Keratinocyte (primary cell): ENCODE data around the gene CEP164. TPM values are rescaled to one million over a fixed set of nuclear protein-coding genes. Genes with fewer than 3 reads are reported as not detected.

Experiments
- DNase-seq: peaks from one replicate; pipeline ENCODE4 v3.0.0-alpha.2; 2011; ENCODE audit warnings: low read depth, missing footprints, low spot score
- FAIRE-seq: peaks from 2 replicates; lab custom pipeline; 2011; peaks lifted over from hg19 to GRCh38; lab: Jason Lieb, UNC
- H2AFZ ChIP-seq: 2 replicates; pipeline ENCODE4 v1.6.0; 2012; ENCODE audit warnings: low read length, control low read depth, inconsistent platforms; ENCODE audit not compliant: control insufficient read depth
- H3K27ac ChIP-seq: 2 replicates; pipeline ENCODE4 v1.5.1; 2011; ENCODE audit warnings: low read length; ENCODE audit not compliant: control insufficient read depth, insufficient read depth
- H3K27me3 ChIP-seq: 3 replicates; pipeline ENCODE4 v1.6.0; 2011; ENCODE audit warnings: low read length; ENCODE audit not compliant: control insufficient read depth, insufficient read depth; ENCODE audit errors: extremely low read depth
- H3K36me3 ChIP-seq, 2 experiments: 2 replicates in 1 of 2; 3 replicates in 1 of 2; pipeline ENCODE4 v1.5.1; 2011; ENCODE audit warnings: low read length in 2 of 2, mild to moderate bottlenecking in 1 of 2; ENCODE audit not compliant: control insufficient read depth in 2 of 2, insufficient read depth in 2 of 2; ENCODE audit errors: extremely low read depth in 1 of 2
- H3K4me1 ChIP-seq: 3 replicates; pipeline ENCODE4 v1.5.1; 2011; ENCODE audit warnings: low read length; ENCODE audit not compliant: control insufficient read depth, insufficient read depth; ENCODE audit errors: extremely low read depth
- H3K4me2 ChIP-seq: 3 replicates; pipeline ENCODE4 v1.6.0; 2011; ENCODE audit warnings: low read depth, low read length; ENCODE audit not compliant: control insufficient read depth, insufficient read depth; ENCODE audit errors: extremely low read depth
- H3K4me3 ChIP-seq, 3 experiments: fragments of 200-600 bp in 1 of 3; sonication (generic) in 1 of 3; 2 replicates in 2 of 3; 3 replicates in 1 of 3; pipeline ENCODE4 v1.5.1; 2011 to 2016; ENCODE audit warnings: low read length in 3 of 3, mild to moderate bottlenecking in 3 of 3, control low read depth in 2 of 3, inconsistent platforms in 1 of 3, low read depth in 1 of 3, mixed read lengths in 1 of 3, mixed run types in 1 of 3, moderate library complexity in 1 of 3; ENCODE audit not compliant: control insufficient read depth in 2 of 3, insufficient read depth in 2 of 3; ENCODE audit errors: extremely low read depth in 1 of 3
- H3K79me2 ChIP-seq: 2 replicates; pipeline ENCODE4 v1.6.0; 2012; ENCODE audit warnings: low read length; ENCODE audit not compliant: control insufficient read depth, insufficient read depth
- H3K9ac ChIP-seq: 3 replicates; pipeline ENCODE4 v1.6.0; 2011; ENCODE audit warnings: low read length; ENCODE audit not compliant: control insufficient read depth, insufficient read depth; ENCODE audit errors: extremely low read depth
- H3K9me1 ChIP-seq: 3 replicates; pipeline ENCODE4 v1.6.0; 2011; ENCODE audit warnings: low read length; ENCODE audit not compliant: control insufficient read depth, insufficient read depth; ENCODE audit errors: extremely low read depth
- H3K9me3 ChIP-seq: 2 replicates; pipeline ENCODE4 v1.5.1; 2012; ENCODE audit warnings: low read depth, low read length; ENCODE audit not compliant: control insufficient read depth
- H4K20me1 ChIP-seq: 3 replicates; pipeline ENCODE4 v1.6.0; 2011; ENCODE audit warnings: low read length; ENCODE audit not compliant: control insufficient read depth, insufficient read depth; ENCODE audit errors: extremely low read depth
- CTCF ChIP-seq, 3 experiments: IDR thresholded peaks in 1 of 3; conservative IDR thresholded peaks in 1 of 3; optimal IDR thresholded peaks in 1 of 3; 2 replicates in 2 of 3; 3 replicates in 1 of 3; pipeline versions ENCODE3 to v1.5.1; 2011; ENCODE audit warnings: low read length in 3 of 3, mild to moderate bottlenecking in 3 of 3, moderate library complexity in 2 of 3, control low read depth in 1 of 3, inconsistent platforms in 1 of 3; ENCODE audit not compliant: insufficient read depth in 2 of 3; ENCODE audit errors: extremely low read depth in 1 of 3
- EZH2 ChIP-seq: IDR thresholded peaks from one replicate; pipeline ENCODE4 v1.6.1; 2012; ENCODE audit warnings: inconsistent platforms, mild to moderate bottlenecking, low read length, moderate library complexity
- dilution Hi-C: fragments of 300-500 bp; cut with MboI; formaldehyde crosslinking; loops from one replicate; pipeline ENCODE4 v1.7.0; 2020; ENCODE audit warnings: low sequenced_read_pairs; ENCODE audit not compliant: extremely low pct_ligation_motif_present
- polyA plus RNA-seq, 5 experiments: library from polyadenylated mRNA; depleted of rRNA in 3 of 5; stranded (reverse) in 3 of 5; stranded (forward) in 1 of 5; unstranded in 1 of 5; fragments of >200 nt; gene quantifications; 1 replicate in 1 of 5; 2 replicates in 3 of 5; 3 replicates in 1 of 5; pipeline versions ENCODE4 v1.2.1 to v1.2.3, GENCODE V29; 2011 to 2012; ENCODE audit warnings: missing spikeins in 2 of 5, low read depth in 1 of 5, low replicate concordance in 1 of 5

CEP164 gene
- polyA plus RNA-seq, 1 donor (not counting 4 experiments of a cell fraction or from before 2014, with no cell fraction given), result 15.1 TPM

- H3K79me2 ChIP-seq, result no peaks in the 10 kb centered on the region
- H3K4me1 ChIP-seq, result no peaks in the 10 kb centered on the region
- no peaks in the 10 kb centered on the region for H3K9me1 ChIP-seq
- H3K27me3 ChIP-seq, result no peaks in the 10 kb centered on the region
- no peak overlapping the region for H3K9ac ChIP-seq
- DNase-seq, result no peak
- dilution Hi-C loops, result no loop called here
- peaks cover 9 to 13% of the 10 kb centered on the region in 2 experiments for H3K36me3 ChIP-seq
- FAIRE-seq, result no peak
- H3K4me3 ChIP-seq, result no peak overlapping the region
- no peak overlapping the region for H3K4me2 ChIP-seq
- no peaks in the 10 kb centered on the region for H3K9me3 ChIP-seq
- no peak overlapping the region for H2AFZ ChIP-seq
- H4K20me1 ChIP-seq, result no peaks in the 10 kb centered on the region
- H3K27ac ChIP-seq, result no peak overlapping the region
- TF ChIP-seq CTCF (optimal IDR thresholded peaks at IDR 0.05 in 1 of 3, IDR thresholded peaks at IDR 0.05 in 1 of 3, conservative IDR thresholded peaks at IDR 0.05 in 1 of 3; ENCODE audit: extremely low read depth in 1 of 3, insufficient read depth in 2 of 3, low read length in 3 of 3) (no peak), EZH2 (no peak)
Measured at GRCh38 chr11:117410861-117411710, 83.4 kb downstream of the CEP164 start.

- peaks cover 9 to 13% of the 10 kb centered on the region in 2 experiments for H3K36me3 ChIP-seq
- dilution Hi-C loops, result no loop called here
Measured at GRCh38 chr11:117411736-117412135, 84.1 kb downstream of the CEP164 start.

More at GRCh38 chr11:117411736-117412135, 84.1 kb downstream of the CEP164 start:
- Histone ChIP-seq H3K4me1 (no peaks in the 10 kb centered on the region), H3K4me3 (no peak overlapping the region), H4K20me1 (no peaks in the 10 kb centered on the region), H3K9me1 (no peaks in the 10 kb centered on the region), H3K9me3 (no peaks in the 10 kb centered on the region), H2AFZ (no peak overlapping the region), H3K27me3 (no peaks in the 10 kb centered on the region), H3K4me2 (no peak overlapping the region), H3K9ac (no peak overlapping the region), H3K79me2 (no peaks in the 10 kb centered on the region), H3K27ac (no peak overlapping the region)
- no peak for TF ChIP-seq CTCF (optimal IDR thresholded peaks at IDR 0.05 in 1 of 3, IDR thresholded peaks at IDR 0.05 in 1 of 3, conservative IDR thresholded peaks at IDR 0.05 in 1 of 3; ENCODE audit: extremely low read depth in 1 of 3, insufficient read depth in 2 of 3, low read length in 3 of 3)
- no peak for TF ChIP-seq EZH2
- FAIRE-seq (no peak), DNase-seq (no peak)
